Measurements from ENCODE around the gene ZDHHC14. TPM values are rescaled to one million over a fixed set of nuclear protein-coding genes. Genes with fewer than 3 reads are reported as not detected.

The ZDHHC14 gene
- total and polyA plus RNA-seq, 2 of the 8 experiments (the other 6 are each of a cell fraction or from before 2014, with no cell fraction given) = 2.9 to 5.3 TPM

DNA sequence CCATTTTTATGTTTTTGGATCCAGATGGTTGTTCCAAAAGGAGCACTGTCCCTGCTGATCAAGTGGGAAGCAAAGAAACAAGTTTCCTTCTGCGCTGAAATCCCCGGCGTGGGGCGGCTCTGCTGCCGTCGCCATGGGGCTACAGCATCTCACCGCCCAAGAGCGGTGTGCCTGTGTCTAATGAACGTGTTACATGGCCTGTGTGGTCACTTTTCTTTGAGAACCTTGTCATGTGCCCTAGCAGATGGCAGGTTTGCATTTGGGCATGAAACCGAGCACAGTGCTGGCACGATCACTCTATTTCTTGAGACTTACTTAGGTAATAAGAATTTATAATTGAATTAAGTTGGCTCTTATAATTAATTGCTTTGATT, 51.9 kb downstream of the ZDHHC14 start:
- Histone ChIP-seq H3K14ac (ENCODE audit: insufficient read length) (no peak overlapping the region), H3K56ac (replicated peaks; ENCODE audit: insufficient read length, low read depth, low read length) (no peak overlapping the region), H4K8ac (ENCODE audit: extremely low read depth, insufficient read depth, low read length) (no peak overlapping the region), H2BK15ac (ENCODE audit: low read length) (no peak overlapping the region), H4K5ac (ENCODE audit: insufficient read length, low read depth, low read length) (no peak overlapping the region), H2AFZ (ENCODE audit: low read length) (no peak overlapping the region), H3K23ac (ENCODE audit: insufficient read length) (no peak overlapping the region), H3K36me3 (ENCODE audit: control insufficient read depth in 2 of 4, insufficient read depth in 4 of 4, low read length in 3 of 4) (no peaks in the 10 kb centered on the region), H3K4ac (replicated peaks; ENCODE audit: insufficient read length, low read depth, low read length) (no peak overlapping the region), H2AK5ac (ENCODE audit: low read depth, low read length) (no peak overlapping the region), H2BK20ac (ENCODE audit: low read length) (no peak overlapping the region), H2BK12ac (ENCODE audit: low read depth, low read length) (no peak overlapping the region), H2BK5ac (ENCODE audit: low read depth, low read length) (no peak overlapping the region), H4K91ac (replicated peaks; ENCODE audit: insufficient read length, low read length) (no peak overlapping the region), H2BK120ac (replicated peaks; ENCODE audit: low read depth, low read length) (no peak overlapping the region), H3K4me2 (ENCODE audit: insufficient read depth in 1 of 2, low read depth in 2 of 2, low read length in 2 of 2) (no peak overlapping the region), H3K23me2 (ENCODE audit: low read depth, low read length) (peaks cover 2% of the 10 kb centered on the region; the same call in 1 of the 2 replicates), H3K18ac (ENCODE audit: extremely low read depth, low read length) (no peak overlapping the region), H3K79me1 (ENCODE audit: low read depth, low read length) (no peaks in the 10 kb centered on the region; the same call in 1 of the 2 replicates), H3K4me3 (ENCODE audit: extremely low read depth in 1 of 4, insufficient read depth in 2 of 4, low read depth in 3 of 4, low read length in 4 of 4) (no peak overlapping the region), H3K79me2 (ENCODE audit: control insufficient read depth in 1 of 2, insufficient read depth in 2 of 2, low read length in 2 of 2) (no peaks in the 10 kb centered on the region), H4K20me1 (replicated peaks in 1 of 2; ENCODE audit: control insufficient read depth in 1 of 2, insufficient read depth in 2 of 2, low read length in 2 of 2) (no peaks in the 10 kb centered on the region), H3K4me1 (replicated peaks in 1 of 4; ENCODE audit: control insufficient read depth in 3 of 4, insufficient read depth in 4 of 4, low read length in 3 of 4) (peaks cover 6 to 16% (median 8%) of the 10 kb centered on the region in 4 experiments), H3K9ac (replicated peaks in 1 of 4; ENCODE audit: extremely low read depth in 1 of 4, low read depth in 3 of 4, low read length in 3 of 4) (no peak overlapping the region), H3K9me3 (ENCODE audit: insufficient read depth in 2 of 2, low read depth in 1 of 2, low read length in 1 of 2) (no peaks in the 10 kb centered on the region), H3K27ac (ENCODE audit: low read depth, low read length) (no peak overlapping the region), H3K27me3 (replicated peaks in 1 of 4; ENCODE audit: control insufficient read depth in 3 of 4, extremely low read depth in 1 of 4, insufficient read depth in 3 of 4, low read length in 3 of 4) (no peaks in the 10 kb centered on the region)
- ChIA-PET CTCF (ENCODE audit: partially characterized antibody) (interaction anchor here (1.1 to 1.3 kb wide), 3 partner anchors 10 to 98 kb away, joined by 3 to 5 read pairs (median 3); no protein-coding TSS in a partner anchor), POLR2A (ENCODE audit: partially characterized antibody) (no interaction called here)
- FAIRE-seq (no peak), DNase-seq (ENCODE audit: low read depth in 1 of 2, low spot score in 2 of 2) (no peak)
- TF ChIP-seq CBX8 (IDR thresholded peaks at IDR 0.05; ENCODE audit: borderline replicate concordance, low read depth, low read length) (no peak), ASH2L (IDR thresholded peaks at IDR 0.05; ENCODE audit: low read length) (no peak), BCL11A (IDR thresholded peaks at IDR 0.05; ENCODE audit: low read depth in 2 of 2, low read length in 2 of 2) (no peak), BRCA1 (IDR thresholded peaks at IDR 0.05; ENCODE audit: low read depth, low read length) (no peak), POU5F1 (IDR thresholded peaks at IDR 0.05; ENCODE audit: low read depth, low read length) (no peak)
- TF ChIP-seq, protein P1, sequence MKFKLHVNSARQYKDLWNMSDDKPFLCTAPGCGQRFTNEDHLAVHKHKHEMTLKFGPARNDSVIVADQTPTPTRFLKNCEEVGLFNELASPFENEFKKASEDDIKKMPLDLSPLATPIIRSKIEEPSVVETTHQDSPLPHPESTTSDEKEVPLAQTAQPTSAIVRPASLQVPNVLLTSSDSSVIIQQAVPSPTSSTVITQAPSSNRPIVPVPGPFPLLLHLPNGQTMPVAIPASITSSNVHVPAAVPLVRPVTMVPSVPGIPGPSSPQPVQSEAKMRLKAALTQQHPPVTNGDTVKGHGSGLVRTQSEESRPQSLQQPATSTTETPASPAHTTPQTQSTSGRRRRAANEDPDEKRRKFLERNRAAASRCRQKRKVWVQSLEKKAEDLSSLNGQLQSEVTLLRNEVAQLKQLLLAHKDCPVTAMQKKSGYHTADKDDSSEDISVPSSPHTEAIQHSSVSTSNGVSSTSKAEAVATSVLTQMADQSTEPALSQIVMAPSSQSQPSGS (IDR thresholded peaks at IDR 0.05; ENCODE audit: low read length) = no peak
- TF ChIP-seq, protein P2, sequence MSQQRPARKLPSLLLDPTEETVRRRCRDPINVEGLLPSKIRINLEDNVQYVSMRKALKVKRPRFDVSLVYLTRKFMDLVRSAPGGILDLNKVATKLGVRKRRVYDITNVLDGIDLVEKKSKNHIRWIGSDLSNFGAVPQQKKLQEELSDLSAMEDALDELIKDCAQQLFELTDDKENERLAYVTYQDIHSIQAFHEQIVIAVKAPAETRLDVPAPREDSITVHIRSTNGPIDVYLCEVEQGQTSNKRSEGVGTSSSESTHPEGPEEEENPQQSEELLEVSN (IDR thresholded peaks at IDR 0.05) = no peak
- 89% methylated on average over 11 of the region's 11 CpGs; no CpG with 5 or more reads in 1 of the 2 experiments for WGBS, 2 experiments (ENCODE audit: extremely low coverage in 1 of 2, insufficient coverage in 1 of 2, insufficient read length in 1 of 2, insufficient replicate concordance in 2 of 2, low coverage in 1 of 2, low lambda C conversion rate in 2 of 2, missing lambda C conversion rate in 1 of 2)
